GM19238 (cell line): ENCODE measurements around the gene RGS7.
"Not testable (repeated sequence)": the region's sequence is repeated elsewhere in the genome, so short reads cannot be mapped to it uniquely, and the experiment has no call there.

ENCODE experiments used
- DNase-seq: peaks from one replicate; pipeline ENCODE4 v3.0.0; 2011; ENCODE audit warnings: low spot score; ENCODE audit not compliant: insufficient read length

The RGS7 gene

DNA sequence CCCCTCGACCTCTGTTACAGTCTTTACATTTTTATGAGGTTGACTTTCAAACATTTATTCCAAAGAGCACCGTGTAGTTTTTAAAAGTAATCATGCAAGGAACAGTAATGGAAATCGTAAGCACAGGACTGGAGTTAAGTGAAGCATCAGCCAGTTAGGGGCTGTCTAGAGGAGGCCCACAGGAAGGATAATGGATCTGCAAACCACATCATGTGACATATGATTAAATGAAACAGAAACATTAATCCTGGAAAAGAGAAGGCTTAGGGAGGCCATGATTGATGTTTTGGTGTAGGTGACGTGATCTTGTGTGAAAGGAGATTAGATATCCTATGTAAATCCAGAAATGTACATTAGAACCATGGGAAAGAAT lies 25.0 kb downstream of the RGS7 start:
- no peak for DNase-seq

DNA sequence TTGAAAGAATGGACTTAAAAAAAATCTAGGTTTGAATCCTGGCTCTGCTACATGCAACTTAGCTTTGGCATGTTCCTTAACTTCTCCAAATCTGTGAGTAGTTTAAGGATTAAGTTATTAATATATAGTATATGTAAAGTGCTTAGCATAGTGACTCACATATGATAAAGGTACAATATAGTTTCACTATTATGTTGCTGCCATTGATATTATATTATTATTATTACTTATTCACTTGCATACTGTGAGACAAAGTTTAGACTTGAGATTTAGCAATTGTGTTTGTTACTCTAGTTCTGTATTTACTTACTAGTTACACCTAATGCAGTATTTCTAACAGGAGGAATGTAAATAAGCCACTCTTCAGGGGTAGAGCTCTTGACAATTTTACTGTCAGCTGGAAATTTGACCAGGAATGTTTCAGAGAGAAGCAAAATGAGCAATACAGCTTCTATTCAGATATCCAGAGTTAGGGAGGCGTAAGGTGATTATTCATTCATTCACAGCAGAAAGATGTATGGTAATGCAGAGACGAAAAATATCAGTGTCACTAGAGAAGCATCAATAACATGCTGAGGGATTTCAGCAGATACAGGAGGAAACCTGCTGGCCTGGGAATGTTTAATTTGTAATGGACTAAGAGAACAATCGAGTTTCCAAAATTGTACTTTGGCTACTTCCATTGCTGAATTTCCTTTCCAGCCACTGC lies 25.5 kb downstream of the RGS7 start:
- no peak for DNase-seq

DNA sequence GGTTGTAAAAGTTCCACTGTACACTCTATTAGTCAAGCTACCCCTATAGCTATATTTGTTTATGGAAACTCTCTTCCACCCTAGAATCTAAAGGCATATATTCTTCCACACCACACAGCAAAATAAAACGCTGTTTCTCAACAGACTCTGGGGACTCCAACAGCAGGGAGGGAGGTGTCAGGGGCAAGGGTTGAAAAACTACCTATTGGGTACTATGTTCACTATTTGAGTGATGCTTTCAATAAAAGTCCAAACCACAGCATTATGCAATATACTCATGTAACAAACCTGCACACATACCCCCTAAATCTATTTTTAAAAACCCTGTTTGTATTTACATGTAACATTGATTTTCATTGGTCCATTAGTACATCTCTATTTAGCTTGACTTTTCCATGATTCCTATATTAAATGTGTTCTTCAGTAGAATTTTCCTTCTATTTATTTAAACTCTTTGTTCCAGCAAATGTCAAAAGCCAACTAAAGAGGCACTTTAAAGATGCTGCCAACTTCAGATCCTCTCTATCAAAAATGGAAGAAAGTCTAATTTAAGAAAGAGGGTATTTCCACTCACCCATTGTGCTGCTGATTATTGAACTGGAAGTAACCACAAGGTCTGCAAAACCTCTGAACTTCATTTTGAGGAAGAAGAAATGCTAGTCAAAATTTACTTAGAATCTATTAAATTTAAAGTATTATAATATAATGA lies 26.2 kb downstream of the RGS7 start:
- no peak for DNase-seq

DNA sequence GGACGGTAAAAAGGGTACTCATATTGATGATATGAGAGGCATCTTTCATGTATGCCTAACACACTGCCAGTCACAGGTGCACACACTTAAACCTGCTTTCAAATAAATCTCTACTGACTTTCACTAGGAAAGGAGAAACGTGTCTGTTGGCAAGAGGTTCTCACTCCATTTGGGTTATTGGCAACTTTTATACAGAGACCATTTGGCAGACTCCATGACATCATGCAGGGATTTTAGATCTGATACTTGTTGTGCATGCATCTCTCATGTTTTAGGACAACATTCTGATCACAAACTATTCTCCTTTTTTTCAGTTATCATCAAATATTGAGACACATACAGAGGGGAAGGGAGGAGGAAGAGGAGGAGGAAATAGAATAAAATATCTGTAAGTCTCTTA lies 31.5 kb downstream of the RGS7 start:
- DNase-seq: no peak

- DNase-seq: no peak
Observed at GRCh38 chr1:241323514-241324195, 33.4 kb downstream of the RGS7 start.

DNA sequence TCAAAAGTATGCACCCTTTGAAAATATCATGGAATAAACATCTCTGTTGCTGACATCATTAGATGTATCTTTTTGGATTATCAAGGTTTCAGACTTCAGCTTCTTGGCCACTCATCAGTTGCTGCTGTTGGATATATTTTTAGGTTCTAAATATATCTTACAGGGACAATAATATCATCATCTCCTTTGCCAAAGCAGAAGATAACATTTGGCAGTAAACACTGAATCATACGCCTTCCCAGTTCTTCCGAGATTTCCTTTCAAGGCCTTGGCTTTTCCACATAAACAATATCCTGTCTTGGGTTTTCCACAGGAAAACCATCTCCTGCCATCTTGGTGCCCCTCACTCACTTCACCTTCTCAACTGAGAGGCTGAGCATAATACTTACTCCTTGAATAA lies 39.3 kb downstream of the RGS7 start:
- no peak for DNase-seq

- DNase-seq: no peak
Observed at GRCh38 chr1:241316372-241316771, 40.6 kb downstream of the RGS7 start.

DNA sequence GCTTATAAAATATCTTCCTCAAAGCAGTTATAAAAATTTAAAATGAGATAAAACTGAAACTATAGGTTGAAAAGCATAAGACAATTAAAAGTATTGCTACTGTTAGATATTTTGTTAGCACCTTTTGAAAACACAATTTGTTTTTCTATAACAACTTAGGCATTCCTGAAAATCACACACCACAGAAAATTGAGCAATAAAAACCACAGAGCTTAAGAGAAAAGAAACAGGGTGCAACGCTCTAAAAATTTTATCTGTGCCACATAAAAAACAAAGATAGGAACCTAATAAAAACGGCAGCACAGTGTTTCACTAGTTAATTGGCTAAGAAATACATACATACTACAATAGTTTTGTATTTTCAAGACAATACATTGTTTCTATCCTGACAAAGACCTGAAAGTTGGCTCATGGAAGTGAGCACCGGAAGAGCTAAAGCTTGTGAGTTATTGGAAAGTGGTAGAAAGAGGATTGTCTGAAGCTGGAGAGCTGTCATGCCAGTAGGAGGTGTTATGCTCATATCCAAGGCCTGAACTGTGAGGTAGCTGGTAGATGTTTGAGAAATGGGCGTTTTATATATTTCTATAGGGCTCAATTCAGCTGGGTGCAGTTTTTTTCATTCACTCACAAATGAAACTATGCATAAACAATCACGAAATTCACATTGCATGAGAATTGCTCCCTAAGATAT lies 45.8 kb downstream of the RGS7 start:
- DNase-seq: no peak

DNA sequence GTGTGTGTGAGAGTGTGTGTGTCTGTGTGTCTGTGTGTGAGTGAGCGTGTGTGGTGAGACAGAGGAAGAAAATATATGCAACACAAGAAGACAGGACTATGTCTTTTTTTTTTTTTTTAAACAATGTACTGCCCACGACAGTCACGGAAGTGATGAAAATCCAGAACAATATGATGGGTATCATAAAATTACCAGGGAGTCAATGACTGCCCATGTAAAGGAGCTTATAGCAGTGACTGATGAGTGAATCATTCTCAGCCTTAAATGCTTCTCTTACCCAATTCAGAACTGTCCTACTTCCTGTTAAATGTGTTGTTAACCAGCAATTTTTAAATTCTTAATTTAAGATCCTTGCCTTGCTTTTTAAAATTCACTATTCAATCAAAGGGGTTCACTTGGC lies 46.6 kb downstream of the RGS7 start:
- no peak for DNase-seq

- DNase-seq: no peak
Observed at GRCh38 chr1:241309651-241310050, 47.4 kb downstream of the RGS7 start.

DNA sequence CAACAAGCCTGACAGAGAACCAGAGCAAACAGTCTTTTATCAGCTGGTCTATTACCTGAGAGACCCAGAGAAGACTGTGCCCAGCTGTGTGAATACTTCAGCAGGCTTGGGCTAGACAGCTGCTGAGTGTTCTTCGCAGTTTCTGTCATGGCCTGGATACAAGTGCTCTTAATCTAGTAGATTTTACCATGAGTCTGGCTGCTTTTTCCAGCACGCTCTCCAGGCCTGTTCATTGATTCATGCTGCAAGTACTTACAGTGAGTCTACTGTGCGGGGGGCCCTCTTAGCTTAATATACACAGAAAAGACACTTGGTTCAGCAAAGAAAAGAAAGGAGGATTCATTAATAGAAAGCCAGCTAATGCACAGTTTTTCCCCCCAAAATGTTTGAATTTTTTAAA lies 48.5 kb downstream of the RGS7 start:
- DNase-seq: no peak

DNA sequence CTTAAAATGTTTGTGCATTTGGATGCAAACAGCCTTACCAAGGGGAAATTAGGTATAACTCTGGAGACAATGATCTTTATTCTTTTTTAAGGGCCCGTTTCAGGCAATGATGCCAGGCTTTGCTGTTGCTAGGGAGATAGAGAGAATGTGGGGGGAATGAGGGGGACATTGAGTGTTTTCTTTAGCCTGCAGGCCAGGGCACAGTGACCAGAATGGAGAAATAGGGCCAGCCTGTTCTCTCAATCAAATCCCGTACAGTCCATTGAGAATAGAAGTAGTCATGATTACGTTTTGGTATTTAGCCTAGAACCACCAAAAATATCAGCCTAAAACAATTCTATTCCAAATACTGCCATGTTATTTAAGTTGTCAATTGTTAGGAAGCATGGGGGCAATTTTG lies 49.0 kb downstream of the RGS7 start:
- no peak for DNase-seq

GRCh38 chr1:241306125-241306790 lies 50.7 kb downstream of the RGS7 start:
- DNase-seq: no peak

GRCh38 chr1:241302024-241302423 lies 55.0 kb downstream of the RGS7 start:
- DNase-seq: not testable (repeated sequence)

DNA sequence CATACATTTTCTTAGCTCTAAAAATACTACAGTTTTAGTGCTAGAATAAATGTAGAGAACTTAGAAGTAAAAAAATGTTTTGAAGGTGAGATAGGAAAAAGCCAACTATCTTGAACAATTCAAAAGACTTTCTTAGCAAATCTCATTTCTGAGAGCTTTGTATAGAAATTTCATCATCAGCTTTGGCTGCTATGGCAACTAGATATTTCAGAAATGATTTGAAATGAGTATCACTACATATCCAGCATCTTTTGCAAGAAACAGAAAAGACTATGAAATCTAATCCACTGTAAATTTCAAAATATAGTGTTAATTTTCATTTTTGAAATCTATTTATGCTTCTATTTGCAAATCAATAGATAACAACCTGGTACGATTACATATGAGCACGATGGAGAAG lies 57.7 kb downstream of the RGS7 start:
- no peak for DNase-seq

DNA sequence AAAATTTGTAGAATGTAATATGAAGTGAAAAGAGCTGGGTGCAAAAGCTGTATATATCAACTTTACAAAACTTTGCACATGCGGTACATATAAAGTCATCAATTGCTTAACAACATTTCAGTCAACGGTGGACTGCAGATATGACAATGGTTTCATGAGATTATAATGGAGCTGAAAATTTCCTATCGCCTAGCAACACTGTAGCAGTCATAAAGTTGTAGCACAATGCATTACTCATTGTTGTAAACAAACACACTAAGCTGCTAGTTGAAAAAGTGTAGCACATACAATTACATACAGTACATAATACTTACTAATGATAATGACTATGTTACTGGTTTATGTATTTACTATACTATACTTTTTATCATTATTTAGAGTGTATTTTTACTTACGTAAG lies 64.0 kb downstream of the RGS7 start:
- no peak for DNase-seq

GRCh38 chr1:241291548-241291947 lies 65.5 kb downstream of the RGS7 start:
- DNase-seq: not testable (repeated sequence)

DNA sequence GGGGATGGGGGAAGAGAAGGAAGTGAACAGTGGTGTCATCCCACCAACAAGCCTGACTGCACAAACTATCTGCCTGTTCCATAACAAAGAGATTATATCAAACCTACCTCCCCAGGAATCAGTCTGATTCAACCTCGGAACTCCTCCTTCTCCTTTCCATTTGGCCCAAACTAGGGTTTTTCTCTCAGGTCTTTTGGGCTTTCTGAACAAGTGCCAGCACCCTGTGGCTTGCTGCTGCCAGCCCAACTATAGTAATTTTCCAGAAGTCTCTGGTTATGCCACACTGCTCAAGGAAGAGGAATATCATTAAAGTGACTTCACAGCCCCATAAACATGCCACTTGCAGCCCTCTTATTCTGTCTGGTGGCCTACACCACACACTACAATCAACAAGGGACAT lies 70.5 kb downstream of the RGS7 start:
- no peak for DNase-seq

GRCh38 chr1:241276391-241276790 lies 80.6 kb downstream of the RGS7 start:
- DNase-seq: no peak

DNA sequence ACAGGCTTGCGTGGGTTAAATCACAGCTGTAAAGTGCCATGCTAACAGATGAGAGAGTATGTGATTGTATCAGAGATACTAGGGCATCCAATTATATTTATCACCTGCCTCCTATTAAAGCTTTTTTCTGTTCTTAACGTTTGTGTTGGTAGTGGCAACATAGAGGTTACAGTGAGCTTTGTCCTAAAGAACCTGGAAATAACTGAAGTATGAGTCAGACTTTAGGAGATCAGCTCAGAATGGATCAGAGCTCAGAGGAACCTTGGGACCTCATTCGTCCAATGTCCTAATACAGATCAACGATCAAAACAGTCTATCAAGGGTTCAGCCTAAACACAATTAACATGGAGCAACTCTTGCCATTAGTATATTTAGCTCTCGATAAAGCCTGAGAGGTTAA lies 81.0 kb downstream of the RGS7 start:
- no peak for DNase-seq

DNA sequence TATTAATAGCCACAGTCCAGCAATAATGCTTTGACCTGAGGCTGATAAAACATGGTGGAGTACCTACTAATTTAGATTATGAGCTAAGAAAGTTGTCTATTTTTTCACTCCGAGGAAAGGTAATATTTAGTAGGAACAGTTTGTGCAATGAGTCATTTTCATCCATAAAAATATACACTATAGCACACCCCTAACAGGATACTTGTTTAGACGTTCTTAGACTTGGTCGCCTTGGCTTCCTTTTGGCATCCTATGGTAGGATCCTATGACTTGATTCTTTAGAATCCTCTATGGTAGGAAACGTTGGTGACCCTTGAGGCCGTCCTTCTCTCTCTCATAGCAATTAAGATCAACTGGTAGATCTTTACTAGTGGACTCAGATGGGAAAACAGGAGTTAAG lies 81.8 kb downstream of the RGS7 start:
- no peak for DNase-seq

GRCh38 chr1:241274693-241275092 lies 82.3 kb downstream of the RGS7 start:
- DNase-seq: no peak
